GM21423 (cell line): ENCODE data around the gene LMBR1L.

ENCODE experiments used
- ATAC-seq: cut with Tn5 transposase; IDR thresholded peaks from one replicate; pipeline ENCODE4 v1.9.1; 2021; ENCODE audit warnings: mild to moderate bottlenecking, moderate library complexity; ENCODE audit not compliant: unreplicated experiment

The LMBR1L gene

GRCh38 chr12:49121047-49121696 lies 10.5 kb upstream of the LMBR1L start:
- no peak for ATAC-seq

DNA sequence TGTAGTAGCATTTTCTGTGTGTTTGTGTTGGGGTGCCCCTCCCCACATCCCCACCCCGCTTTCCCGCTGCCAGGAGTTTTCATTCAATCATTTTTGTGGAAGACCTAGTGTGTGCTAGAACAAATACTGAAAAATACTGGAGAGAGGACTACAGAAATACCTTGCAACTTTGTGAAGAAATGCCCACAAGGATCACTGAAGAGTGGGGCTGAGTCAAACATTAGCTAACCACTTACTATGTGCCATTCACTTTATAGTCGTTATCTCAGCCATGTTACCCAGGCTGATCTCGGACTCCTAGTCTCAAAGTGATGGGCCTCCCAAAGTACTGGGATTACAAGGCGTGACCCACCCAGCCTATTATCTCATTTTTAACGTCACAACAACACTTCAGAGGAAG lies 559 bp upstream of the LMBR1L start:
- ATAC-seq = no peak

DNA sequence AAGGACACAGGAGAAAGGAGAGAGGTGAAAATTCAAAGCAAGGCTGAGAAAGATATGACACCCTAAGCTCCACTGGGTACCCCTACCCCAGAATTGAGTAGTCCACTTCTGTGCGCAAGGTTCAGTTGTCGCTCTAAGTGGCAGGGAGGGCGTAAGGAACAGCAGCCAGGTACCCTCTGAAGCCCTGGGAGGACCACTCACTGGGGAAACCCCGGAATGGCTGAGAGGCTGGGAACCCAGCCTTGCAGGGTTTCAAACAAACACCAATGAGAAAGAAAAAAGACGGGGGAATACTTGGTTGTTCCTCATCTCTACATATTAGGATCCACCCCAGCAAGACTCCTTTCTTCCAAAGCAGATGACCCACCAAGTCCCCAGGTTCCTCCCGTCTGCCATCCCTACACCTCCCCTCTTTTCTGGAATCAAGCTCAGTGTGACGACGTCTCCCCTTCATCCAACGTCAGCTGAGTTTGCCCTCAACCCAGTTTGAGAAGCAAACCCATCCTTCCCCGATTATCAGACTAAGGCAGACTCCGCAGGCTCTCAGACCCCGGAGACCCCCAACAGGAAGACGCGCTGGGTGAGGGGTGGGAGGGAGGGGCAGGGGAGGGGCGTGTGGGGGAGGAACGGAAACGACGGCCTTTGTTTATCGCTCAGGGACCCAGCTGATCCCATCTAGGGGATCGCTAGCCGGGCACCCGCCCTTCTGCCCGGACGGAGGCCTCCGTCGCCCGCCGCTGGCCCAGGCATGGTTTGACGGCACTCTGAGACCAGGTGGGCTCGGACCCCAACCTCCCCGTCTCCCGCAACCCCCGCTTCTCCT lies 795 bp downstream of the LMBR1L start:
- no peak for ATAC-seq

GRCh38 chr12:49108958-49109404 lies 1.7 kb downstream of the LMBR1L start:
- ATAC-seq = no peak

GRCh38 chr12:49105504-49106084 lies 5.1 kb downstream of the LMBR1L start:
- ATAC-seq = no peak

- no peak for ATAC-seq
Measured at GRCh38 chr12:49104822-49105221, 5.8 kb downstream of the LMBR1L start.

GRCh38 chr12:49100380-49100779 lies 10.3 kb downstream of the LMBR1L start:
- no peak for ATAC-seq

DNA sequence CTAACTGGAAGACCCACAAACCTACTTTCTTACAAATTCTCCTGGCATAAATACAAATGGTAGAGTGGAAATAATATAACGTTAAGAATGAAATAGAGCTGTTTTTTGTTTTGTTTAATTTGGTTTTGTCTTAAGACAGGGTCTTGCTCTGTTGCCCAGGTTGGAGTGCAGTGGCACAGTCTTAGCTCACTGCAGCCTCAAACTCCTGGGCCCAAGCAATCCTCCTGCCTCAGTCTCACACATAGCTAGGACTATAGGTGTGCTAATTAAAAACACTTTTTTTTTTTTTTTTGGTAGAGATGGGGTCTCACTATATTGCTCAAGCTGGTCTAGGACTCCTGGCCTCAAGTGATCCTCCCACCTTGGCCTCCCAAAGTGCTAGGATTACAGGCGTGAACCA lies 11.9 kb downstream of the LMBR1L start:
- no peak for ATAC-seq

- no peak for ATAC-seq
Measured at GRCh38 chr12:49098035-49098451, 12.6 kb downstream of the LMBR1L start.

GRCh38 chr12:49097381-49097780 lies 13.3 kb downstream of the LMBR1L start:
- no peak for ATAC-seq

DNA sequence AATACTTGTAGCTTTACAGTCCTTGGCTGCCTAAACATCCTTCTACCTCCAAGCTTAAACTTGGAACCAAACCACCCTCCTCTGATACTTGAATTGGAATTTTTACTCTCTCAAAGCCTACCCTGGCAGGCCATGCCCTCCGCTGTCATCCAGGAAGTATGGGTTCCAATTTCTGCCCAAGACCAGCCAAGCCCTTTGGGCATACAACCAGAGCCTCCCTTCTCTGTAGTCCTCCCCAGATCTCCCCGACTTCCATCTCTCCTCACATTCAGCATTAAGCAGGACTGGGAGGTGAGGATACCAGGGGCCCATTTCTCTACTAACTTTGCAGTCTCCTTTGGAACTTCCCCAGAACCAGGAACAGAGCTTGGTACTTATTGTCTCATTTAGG lies 15.7 kb downstream of the LMBR1L start:
- no peak for ATAC-seq

- ATAC-seq = no peak
Measured at GRCh38 chr12:49094160-49094974, 16.3 kb downstream of the LMBR1L start, which contains the start of gene DHH. TSS of gene DHH (minus strand) at chr12:49094801. CDS start at chr12:49094512, 289 bp downstream.

- no peak for ATAC-seq
Measured at GRCh38 chr12:49093792-49094159, 16.9 kb downstream of the LMBR1L start.

GRCh38 chr12:49092816-49093406 lies 17.7 kb downstream of the LMBR1L start:
- no peak for ATAC-seq

DNA sequence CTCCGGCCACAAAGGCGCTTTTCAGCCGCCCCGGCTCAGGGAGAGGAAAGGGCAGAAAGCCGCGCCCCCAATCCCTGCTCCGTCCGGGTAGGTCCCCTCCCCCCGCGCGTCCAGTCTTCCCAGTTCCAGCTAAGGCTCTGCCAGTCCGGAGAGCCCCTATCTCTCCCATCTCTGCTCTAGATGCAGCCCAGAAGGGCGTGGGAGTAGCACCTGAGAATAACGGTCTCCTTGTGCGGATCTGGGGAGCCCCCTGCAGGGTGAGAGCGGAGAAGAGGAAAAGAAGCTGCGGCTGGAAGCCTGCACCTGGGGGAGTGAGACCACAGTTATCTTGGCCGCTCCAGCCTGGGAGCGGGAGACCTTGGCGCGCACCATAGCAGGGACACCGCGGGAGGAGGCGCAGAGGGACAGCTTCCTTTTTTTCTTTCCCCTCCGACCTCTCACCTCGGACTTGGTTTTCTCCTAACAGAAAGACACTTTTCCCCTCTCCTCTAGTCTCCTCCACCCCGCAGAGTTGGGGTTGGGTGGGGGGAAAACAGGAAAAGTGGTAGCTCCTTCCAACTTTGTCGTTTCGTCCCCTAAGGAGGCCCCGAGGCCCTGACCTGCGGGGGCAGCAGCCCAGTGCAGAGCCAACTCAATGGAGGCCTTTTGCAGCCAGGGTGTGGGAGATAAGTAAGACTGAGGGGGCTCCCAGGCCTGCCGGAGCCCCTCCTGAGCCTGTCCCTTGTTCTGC lies 18.4 kb downstream of the LMBR1L start:
- no peak for ATAC-seq

GRCh38 chr12:49091836-49092085 lies 18.9 kb downstream of the LMBR1L start:
- no peak for ATAC-seq

GRCh38 chr12:49091056-49091835 lies 19.4 kb downstream of the LMBR1L start:
- ATAC-seq = no peak

DNA sequence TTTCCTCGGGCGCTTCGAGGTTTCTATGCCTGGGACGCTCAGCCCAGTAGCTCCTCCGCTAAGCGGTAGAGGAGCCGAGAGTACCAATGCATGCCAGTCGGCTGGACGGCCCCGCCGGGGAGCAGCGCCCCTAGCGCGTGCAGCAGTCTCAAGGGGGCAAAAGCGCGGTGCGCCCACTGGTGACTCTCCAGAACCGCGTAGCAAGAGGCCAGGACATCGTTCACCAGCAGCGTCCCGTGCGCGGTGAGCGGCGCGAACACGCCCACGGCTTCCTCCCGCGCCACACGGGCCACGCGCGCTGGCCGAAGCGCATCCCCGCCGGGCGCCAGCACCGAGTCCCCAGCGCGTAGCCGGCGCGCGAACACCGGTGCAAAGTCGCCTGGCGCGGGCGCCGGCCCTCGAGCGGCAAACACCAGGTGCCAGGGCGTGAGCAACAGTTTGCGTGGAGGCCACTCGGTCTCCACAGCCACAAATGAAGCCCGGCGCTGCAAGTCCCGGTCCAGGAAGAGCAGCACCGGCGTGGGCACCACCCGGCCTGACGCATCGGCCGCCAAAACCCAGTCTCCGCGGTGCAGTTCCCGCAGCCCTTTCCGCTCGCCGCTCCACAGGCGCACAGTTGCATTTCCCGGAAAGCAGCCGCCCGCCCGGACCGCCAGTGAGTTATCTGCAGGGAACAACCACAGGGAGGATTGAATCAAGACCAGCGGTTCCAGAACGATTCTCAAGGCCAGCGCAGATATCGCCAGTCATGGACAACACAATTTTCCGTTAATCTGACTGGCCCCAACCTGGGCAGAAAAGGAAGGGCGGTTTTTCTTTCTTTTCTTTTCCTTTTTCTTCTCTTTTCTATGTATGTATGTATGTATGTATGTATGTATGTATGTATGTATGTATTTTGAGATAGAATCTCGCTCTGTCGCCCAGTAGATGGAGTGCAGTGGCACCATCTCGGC lies 20.6 kb downstream of the LMBR1L start:
- no peak for ATAC-seq
